ENCODE data around the gene PEMT.

DNA sequence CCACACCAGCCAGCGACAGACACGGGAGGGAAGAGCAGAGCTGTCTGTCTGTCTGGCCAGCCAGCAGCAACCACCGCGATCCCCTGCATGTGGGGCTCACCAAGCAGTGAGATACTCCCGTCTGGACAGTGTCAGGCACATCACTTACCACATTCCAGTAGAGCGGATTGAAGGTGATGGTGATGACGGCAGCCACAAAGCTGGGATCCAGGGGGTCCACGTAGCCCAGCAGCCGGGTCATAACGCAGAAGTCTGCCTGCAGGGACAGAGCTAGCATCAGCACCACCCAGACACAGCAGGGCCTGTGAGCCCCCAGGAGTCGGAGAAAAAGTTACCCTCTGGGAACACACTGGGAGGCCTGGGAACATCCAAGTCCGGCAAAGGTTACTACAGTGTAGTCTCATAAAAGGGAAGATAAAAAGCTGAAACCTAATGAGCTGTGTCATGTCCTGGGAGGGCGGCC is 14.7 kb downstream of the PEMT start:
- TF ChIP-seq GATA2 (IDR thresholded peaks at IDR 0.05; ENCODE audit: low read depth, low read length) (no peak), GATA3 (IDR thresholded peaks at IDR 0.05; ENCODE audit: low read depth, low read length) (no peak)
